SW 1271 (cell line): ENCODE results near the gene PTPRN2.
A peak's percentile ranks its signal among the peaks of the same experiment; 100 is the strongest.
"Not testable (repeated sequence)": the region's sequence is repeated elsewhere in the genome, so short reads cannot be mapped to it uniquely, and the experiment has no call there.

Experiments used
- DNase-seq, 2 experiments: peaks; one replicate each; lab custom pipeline; 2025; lab: John Stamatoyannopoulos, UW

PTPRN2 gene

DNA sequence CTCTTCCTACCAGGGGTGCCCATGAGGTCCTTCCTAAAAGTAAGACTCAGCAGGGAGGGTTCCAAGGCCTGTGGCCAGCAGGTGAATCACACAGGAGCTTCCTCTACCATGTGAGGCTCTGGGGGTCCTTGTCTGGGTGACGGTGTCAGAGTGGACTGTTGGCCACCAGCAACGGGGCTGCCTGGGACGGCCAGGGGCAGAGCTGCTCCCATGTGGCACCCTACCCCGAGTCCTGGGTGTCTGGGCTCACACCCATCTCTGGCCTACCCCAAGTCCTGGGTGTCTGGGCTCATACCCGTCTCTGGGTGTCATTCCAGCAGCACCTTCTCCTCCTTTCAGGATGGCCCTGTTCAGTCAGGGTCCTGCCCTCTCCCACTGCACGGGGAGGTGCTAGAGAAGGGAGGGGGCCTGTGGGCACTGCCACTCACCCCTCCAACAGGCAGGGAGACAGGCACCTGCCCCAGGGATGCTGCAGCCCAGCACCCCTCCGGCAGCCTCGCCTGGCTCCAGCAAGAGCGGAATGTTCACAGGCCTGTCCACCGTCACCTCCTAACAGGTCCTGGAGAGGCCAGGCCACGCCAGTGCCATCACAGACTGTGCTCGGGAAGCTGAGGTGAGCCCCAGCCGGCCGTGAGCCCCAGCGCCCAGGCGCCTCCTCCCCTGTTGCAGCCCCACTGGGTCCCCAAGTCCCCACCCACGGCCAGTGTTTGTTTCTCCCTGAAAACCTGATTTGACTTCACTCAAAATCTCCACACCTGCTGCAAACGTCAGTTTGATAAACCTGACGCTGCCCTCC lies 143.7 kb downstream of the PTPRN2 start:
- DNase-seq, result no peak

DNA sequence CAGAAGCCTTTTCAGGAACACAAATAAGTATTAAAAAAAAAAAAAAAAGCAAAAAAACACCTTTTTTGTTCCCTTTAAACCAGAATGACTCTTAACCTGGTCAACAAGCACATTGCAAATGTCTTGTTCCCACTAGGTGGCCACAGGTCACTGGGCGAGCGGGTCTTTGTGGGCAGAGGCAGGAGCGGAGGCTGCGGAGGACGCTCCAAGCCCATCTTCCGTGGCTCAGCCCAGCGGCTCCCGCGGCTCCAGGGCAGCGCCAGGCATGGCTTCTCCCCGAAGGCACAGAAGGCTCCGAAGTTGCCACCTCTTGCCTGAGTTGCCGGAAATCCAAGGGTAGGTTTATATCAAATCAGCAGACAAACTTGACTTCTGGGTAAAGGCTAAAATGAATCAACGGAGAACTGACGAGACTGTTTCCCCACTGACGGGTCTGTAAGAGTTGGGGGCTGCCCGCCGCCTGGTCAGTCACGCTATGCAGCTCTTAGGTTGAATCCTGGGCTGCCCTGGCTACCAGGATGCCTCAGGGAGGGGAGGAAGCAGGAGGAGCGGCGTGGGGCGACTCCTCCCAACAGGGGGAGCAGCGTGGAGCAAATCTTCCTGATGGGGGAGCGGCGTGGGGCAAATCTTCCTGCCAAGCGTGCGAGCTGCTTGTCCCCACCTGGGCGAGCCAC lies 144.5 kb downstream of the PTPRN2 start:
- no peak for DNase-seq

DNA sequence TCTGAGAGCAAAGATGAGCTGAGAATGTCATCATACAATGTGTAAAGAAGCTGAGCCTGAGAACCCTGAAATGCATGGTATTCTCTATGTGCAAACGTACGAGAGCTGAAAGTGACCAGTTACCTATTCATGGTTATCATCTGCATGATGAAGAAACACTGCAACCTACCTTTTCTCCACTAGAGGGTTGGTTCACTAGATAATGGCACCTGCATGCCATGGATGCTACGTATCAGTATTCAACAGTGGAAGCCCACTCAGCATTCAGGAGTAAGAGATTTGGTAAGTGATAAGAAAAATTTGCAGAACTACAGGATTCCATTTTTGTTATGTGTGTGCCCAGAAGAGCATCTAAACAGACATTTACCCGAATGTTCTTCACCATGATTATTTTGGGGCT lies 145.4 kb downstream of the PTPRN2 start:
- no peak for DNase-seq

DNA sequence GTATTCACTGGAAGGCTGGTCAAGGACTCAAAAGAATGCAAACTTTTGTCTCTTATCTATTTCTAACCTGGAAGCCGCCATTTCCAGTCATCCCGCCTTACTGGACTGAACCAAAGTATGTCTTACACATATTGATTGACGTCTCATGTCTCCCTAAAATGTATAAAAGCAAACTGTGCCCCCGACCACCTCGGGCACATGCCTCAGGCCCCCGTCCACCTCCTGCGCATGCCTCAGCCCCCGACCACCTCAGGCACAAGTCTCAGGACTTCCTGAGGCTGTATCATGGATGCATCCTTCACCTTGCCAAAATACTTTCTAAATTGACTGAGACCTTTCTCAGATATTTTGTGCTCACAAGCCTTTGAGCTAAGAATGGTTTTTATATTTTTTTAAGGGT lies 148.6 kb downstream of the PTPRN2 start:
- no peak for DNase-seq

DNA sequence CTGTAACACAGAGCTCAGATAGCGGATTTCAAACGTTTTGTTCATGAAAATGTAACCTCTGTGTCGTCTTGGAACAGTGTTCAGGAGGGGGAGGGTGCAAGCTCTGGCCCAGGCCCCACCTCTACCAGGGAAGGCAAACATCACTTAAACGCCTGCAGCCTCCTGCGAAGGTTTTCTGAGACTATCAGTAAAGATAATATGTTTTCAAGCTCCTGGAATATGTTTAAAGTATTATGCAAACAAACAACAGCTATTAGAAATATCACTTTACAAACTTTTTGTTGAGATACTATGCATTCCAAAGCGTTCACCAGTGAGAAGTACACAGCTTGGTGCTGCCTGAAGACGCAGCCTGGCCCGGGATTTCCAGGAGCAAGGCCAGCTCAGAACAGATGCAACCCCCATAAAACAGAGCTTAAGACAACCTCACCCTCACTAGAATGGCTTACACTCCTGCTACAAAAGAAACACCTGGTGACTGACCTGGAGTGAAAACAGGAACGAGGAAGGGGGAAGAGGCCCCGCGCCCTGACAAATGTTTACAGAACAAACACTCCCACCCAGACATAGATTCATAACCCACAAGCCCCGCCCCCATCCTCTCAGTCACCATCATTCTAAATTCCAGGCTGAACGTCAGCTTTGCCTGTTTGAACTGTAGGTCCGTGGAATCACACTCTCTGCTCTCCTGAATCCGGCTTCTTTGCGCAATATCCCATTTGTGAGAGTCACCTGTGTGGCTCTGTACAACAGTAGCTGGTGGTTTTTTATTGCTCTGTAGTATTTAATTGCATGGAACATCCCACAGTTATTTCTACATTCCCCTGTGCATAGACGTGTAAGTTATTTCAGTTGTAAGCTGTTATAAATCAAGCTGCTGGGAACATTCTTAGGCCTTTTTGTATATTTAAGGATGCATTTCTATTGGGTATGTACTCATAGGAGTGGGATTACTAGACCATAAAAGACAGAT lies 155.0 kb downstream of the PTPRN2 start:
- DNase-seq, result no peak

DNA sequence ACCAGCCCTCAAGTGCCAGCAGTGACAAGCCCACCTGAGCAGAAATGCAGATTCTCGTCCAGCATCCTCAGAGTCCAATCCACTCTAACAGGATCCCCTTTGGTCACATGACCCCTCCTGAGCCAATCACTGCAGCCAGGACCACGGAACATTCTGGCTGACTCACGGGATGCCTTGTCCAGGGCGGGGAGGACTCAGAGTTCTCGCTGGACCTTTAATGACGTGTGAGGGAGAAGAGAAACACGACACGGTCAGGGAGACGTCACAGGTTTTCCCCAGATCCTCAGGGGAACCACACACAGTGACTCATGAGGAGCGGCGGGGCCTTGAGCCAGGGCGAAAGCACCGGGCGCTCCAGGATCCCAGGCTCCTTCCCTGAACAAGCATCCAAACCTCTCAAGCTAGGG lies 155.7 kb downstream of the PTPRN2 start:
- peak; percentile 32 to 43 for DNase-seq

DNA sequence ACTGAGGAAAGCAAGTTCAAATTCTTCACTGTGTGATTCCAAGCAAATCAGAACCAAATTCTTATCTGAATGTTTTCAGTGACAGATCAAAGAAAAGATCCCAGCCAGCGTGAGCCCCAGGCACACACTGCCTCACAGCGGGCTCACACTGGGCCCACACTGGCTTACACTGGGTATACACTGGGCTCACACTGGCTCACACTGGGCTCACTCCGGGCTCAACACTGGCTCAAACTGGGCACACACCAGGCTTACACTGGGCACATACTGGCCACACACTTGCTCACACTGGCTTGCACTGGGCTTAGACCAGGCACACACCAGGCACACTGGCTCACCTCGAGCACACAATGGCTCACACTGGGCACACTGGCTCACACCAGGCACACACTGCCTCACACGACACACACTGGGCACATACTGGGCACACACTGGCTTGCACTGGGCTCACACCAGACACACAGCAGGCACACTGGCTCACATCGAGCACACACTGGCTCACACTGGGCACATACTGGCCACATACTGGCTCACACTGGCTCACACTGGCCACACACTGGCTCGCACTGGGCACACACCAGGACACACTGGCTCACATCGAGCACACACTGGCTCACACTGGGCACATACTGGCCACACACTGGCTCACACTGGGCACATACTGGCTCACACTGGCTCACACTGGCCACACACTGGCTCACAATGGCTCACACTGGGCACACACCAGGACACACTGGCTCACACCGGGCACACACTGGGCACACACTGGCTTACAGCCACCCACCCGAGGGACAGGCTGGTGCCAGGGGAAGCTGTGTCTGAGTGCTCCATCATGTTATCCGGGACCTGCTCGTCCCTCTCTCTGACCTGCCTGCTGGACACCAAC lies 156.3 kb downstream of the PTPRN2 start:
- no peak for DNase-seq

DNA sequence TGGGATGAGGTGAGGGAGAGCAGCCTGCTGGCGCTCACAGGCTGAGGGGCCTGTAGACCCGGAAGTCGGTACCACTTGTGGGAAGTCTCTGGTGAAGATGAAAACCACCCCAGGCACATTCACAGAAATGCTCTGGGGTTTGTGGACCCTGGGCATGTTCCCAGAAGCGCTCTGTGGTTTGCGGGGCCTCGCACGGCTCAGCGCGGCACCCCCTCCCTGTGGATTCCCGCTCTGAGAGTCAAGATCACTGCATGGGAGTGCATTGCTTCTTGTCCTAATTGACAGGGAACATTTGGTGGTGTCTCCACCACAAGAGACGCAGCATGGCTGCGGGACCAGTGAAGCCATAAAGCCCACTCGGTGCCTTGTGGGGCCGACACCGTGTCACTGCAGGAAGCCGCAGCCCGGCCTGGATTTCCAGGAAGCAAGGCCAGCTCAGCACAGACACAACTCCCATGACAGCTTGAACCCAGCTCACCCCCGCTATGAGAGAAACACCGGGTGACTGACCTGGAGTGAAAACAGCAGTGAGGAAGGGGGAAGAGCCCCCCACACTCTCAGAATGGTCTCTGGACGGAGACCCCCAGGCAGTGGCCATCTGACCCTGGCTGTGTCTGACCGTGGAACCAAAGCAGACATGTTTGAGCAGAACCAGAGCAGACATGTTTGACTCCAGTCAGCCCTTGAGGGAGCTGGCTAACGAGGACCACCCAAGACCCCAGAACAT lies 157.2 kb downstream of the PTPRN2 start:
- DNase-seq, result no peak

DNA sequence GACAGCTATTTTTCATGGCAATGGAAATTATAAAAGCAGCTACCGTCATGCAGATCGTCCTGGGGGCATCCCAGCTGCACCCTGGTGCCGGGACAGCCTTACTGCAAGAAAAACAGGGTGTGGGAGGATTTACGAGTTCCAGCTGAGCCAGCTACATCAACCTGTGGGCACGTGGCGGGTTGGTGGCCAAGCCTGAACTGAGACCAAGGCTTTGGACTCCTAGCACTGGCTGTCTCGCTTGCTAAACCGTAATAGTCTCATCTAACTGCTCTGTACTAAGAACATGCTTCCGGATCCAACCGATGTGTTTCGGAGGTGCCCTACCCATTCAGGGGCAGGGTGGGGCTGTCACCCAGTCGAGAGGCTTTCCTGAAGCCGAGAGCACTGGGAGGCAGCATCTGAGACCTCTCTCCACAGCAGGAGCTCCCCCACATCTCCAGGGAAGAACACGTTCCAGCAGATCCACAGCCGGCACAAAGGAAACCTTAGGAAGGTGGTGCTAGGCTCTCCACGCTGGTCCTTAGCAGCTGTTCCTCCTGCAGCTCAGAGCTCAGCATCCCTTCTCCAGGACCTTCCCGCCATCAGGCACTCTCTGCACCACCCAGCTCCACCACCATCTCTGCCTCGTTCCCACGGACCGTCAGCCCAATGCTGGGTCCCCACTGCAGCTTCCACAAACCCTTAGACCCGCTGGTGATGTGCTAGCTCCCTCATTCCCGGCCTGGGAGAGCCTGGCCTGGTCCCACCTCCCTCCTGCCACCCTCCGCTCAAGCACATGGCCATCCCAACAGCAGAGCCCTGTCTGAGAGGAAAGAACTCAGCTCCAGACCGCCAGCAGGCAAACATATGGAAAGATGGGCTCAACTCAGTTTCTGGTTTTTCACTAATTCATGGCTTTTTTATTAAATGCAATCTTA lies 158.5 kb downstream of the PTPRN2 start:
- no peak for DNase-seq

DNA sequence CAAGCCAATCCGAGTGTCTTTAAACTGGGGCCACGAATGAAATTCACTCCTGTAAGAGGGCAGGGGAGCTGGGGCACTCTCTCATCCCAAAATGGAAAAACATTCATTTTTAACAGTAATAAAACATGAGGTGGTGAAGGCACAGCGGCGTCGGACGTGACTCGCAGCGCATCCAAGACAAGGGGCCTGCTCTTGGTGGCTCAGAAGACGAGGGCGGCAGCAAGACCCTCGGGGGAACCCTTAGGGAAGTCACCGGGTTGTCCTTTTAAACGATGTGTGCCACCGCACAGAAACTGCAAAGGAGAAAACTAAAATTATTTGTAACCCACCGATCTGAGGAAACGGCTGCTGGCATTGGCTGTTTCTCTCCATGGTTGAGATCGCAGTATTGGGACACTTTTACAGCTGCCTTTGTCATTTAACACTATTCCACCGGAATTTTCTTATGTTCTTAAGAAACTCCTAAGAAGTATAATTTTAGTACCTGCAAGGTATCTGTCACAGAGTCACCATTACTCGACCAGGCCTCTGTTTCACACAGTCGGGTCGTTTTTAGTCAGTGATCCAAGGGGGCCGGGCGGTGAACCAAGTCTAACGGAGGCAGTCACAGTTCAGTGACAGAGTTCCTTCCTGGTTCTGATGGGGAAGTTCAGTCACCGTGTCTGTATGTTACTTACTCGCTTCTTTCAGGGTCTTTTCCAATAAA lies 159.3 kb downstream of the PTPRN2 start:
- no peak for DNase-seq

DNA sequence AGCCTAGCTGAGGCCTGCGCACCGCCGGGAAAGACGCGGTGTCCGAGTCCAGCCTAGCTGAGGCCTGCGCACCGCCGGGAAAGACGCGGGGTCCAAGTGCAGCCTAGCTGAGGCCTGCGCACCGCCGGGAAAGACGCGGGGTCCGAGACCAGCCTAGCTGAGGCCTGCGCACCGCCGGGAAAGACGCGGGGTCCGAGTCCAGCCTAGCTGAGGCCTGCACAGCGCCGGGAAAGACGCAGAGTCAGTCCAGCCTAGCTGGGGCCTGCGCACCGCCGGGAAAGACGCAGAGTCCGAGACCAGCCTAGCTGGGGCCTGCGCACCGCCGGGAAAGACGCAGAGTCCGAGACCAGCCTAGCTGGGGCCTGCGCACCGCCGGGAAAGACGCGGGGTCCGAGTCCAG lies 161.9 kb downstream of the PTPRN2 start:
- not testable (repeated sequence) for DNase-seq

DNA sequence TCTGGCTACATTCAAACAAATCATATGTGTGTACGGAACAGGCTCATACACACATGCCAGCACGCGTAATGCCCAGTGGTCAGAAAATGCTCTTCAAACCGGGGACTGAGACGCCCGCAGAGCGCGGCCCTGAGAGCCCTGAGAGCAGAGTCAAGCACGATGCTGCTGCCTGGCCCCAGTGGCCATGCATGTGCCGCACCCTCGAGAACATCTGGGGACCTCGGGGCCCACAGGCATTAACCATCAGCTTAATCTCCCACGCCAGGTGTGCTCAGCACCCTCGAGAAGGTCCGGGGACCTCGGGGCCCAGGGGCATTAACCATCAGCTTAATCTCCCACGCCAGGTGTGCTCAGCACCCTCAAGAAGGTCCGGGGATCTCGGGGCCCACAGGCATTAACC lies 163.1 kb downstream of the PTPRN2 start:
- no peak for DNase-seq

DNA sequence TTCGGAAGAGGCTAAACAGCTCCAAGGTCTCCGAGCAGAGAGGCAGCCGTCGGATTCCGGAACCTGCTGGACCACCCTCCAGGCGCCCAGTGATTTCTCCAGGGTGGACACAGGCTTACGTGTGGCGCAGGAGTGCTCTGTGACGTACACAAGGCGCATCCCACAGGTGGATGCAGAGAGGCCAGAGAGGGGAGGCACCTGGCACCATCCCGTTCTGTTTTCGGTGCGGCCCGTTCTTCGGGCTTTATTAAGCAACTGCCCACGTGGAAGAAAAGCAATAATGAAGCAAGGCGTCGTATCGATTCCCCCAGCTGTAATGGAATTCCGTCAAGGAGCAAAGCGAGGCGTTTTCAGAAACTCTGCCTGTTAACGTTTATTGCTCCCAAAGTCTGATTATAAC lies 163.6 kb downstream of the PTPRN2 start:
- DNase-seq, result no peak

DNA sequence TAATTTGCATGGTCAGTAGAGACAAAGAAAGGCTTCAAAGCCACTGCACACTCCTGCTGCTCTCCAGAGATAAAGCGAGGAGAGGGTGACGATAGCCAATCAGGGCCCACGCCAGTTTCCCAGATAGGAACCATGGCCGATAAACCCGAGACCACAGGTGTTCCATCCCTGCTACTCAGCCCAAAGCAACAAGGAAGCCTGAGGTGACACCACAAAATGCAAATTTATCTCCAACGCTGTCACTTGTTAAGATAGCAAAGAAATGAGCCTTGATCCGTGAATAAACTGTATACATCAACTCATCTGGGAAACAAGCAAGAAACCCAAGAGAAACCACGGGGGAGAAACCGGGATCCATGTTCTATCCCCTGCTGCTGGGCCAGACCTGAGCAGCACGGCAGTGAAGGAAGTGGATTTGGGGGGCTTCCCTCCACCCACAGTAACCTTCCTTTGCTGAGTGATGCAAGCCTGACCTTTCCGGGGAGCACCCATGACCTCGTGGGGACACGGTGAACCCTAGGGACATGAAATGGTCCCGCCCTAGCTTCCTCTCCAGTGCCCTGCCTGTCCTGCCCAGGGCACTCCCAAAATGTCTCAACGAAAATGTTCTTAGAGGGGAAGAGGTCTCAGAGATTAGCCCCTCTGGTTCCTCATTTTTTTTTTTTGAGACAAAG lies 164.6 kb downstream of the PTPRN2 start:
- DNase-seq, result no peak

DNA sequence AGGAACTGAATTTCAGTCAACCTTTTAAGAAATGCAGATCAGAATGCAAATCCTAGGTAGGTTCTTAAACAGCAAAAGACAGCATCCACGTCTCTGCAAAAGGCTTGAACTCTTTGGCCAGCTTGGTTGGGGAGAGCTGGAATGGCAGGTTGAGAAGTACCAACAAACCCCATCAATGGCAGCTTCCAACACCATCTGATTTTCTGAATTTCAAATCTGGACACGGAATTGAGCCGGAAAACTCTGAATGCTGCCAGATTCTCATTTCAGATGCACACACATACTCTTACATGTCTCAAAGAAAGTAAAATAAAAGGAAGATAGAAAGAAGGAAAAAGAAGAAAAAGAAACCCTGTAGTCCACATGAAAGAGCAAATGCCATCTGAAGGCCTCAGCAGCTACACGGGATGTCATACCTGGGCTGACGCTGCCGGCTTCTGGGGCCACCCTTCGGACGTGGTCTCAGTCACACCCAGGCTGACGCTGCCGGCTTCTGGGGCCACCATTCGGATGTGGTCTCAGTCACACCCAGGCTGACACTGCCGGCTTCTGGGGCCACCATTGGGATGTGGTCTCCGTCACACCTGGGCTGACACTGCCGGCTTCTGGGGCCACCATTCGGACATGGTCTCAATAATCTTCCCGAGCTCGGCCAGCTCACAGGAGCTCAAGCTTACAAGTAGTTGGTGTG lies 165.3 kb downstream of the PTPRN2 start:
- no peak for DNase-seq

DNA sequence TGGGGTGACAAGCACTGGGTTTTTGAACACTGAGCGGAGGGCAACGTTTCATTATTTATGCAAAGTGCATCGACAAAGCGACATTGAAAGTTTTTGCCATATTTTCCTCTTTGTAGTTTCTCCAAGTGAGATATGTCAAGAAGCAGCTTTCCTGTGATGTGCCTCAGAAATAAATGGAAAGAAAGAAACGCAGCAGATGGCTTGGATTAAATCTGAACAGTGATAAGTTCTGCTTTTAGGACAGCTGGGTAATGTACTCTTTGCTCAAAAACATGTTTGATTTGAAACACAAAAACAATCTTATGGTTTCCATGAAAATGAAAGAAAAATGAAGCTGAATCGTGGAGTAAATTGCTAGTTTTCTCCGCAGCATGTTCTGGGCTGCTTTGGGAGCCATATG lies 166.3 kb downstream of the PTPRN2 start:
- no peak for DNase-seq

DNA sequence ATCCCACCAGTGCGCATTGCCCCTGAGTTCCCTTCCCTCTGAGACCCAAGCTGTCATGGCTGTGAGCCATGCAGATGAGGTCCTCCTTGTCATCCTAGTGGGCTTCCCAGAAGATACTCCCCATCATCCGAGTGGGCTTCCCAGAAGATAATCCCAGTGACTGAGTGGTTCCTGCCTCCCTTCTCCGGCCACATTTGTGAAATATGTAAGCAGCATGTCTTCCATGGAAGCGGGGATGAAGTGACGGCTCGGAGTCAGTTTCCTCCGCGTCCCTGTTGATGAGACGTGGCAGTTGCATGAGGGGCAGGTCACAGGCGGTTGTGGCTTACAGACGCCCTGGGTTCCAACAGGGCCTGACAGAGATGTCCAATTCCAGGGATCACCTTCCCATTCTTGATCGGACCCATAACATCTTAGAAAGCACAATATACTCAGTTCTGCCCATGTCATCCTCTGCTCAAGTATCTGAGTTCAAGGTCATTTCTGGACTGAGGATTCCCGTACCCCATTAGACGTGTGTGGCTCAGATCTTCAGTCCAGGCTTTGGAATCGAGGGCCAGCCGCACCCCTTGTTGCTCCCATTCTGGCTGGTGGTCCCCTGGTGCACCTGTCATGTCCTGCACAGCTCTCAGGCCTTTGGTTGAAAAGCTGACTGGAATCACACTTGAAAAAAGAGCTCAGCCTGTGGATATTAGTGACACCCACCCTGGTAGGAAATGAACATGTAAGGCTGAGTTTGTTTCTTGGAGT lies 166.9 kb downstream of the PTPRN2 start:
- DNase-seq, result no peak
